AG04449 (cell line): ENCODE data around the gene RAB36.

Experiments used
- CTCF ChIA-PET: fragments of 350-600 bp; formaldehyde crosslinking; extraction: SDS; loops from one replicate; lab custom pipeline; 2021; ENCODE audit warnings: antibody characterized with exemption; lab: Yijun Ruan, JAX
- POLR2A ChIA-PET: fragments of 400-600, 350-600 bp; formaldehyde crosslinking; extraction: SDS; loops from one replicate; lab custom pipeline; 2020; ENCODE audit warnings: antibody characterized with exemption, inconsistent platforms; lab: Yijun Ruan, JAX
- DNase-seq: peaks from one replicate; pipeline ENCODE4 v3.0.0-alpha.2; 2010; ENCODE audit warnings: low read depth, low spot score
- H3K4me3 ChIP-seq: 2 replicates; pipeline ENCODE4 v1.5.1; 2011; ENCODE audit warnings: low read depth, mild to moderate bottlenecking, control low read depth, low read length
- TF ChIP-seq, protein P1 (sequence below): IDR thresholded peaks from one replicate; pipeline ENCODE4 v1.5.1; 2011; ENCODE audit warnings: mild to moderate bottlenecking, moderate library complexity, low read length, control low read depth, inconsistent platforms; ENCODE audit not compliant: insufficient read depth; ENCODE audit errors: missing control alignments

RAB36 gene

DNA sequence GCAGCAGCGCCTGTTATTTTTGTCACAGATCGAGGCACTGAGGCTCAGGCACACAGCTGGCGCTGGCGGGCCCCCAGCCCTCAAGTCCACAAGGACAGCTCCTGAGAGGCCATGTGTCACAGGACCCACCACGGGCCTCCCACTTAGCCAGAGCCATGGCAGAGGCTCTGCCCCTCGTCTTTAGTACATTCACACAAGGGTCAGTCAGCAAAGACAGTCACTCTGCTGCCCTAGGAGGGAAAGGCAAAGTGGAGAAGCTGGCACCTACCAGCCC lies 45.8 kb upstream of the RAB36 start:
- TF ChIP-seq, protein P1, sequence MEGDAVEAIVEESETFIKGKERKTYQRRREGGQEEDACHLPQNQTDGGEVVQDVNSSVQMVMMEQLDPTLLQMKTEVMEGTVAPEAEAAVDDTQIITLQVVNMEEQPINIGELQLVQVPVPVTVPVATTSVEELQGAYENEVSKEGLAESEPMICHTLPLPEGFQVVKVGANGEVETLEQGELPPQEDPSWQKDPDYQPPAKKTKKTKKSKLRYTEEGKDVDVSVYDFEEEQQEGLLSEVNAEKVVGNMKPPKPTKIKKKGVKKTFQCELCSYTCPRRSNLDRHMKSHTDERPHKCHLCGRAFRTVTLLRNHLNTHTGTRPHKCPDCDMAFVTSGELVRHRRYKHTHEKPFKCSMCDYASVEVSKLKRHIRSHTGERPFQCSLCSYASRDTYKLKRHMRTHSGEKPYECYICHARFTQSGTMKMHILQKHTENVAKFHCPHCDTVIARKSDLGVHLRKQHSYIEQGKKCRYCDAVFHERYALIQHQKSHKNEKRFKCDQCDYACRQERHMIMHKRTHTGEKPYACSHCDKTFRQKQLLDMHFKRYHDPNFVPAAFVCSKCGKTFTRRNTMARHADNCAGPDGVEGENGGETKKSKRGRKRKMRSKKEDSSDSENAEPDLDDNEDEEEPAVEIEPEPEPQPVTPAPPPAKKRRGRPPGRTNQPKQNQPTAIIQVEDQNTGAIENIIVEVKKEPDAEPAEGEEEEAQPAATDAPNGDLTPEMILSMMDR: no peak
- CTCF ChIA-PET: interaction anchor here (1.1 to 1.7 kb wide), 2 partner anchors 30 to 140 kb away, joined by 3 to 6 read pairs; no protein-coding TSS in a partner anchor
- POLR2A ChIA-PET: no interaction called here
- DNase-seq: no peak
- no peak overlapping the region for H3K4me3 ChIP-seq

DNA sequence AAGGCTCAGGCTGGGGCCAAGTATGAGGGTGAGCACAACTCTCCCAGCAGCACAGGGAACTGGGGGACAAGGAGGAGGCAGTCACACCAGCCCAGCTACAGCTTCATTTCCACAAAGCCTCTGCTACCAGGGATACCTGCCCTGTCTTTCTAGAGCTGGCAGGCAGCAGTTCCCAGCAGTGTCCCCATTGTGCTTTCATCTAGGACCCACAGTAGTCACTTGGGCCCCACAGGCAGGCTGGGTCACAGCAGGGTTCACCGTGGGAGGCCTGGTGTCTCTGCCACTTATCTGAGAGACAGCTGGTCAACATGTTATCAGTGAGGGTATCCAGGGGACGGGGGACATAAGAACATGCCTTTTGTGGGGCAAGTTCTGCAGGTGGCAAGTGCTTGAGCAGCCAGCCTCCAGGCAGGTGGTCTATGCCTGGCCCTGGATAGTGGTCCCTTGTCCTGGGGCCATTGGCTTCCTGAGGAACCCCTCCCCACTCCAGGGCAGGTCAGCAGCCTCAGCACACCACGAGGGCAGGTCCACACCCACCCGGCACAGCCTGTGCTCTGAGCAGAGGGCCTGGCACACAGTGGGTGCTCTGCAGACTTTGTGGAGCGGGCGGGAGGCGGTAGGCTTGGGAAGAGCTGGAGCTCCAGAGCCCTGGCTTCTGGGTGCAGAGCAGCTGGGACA lies 45.0 kb upstream of the RAB36 start:
- POLR2A ChIA-PET: no interaction called here
- no peak overlapping the region for H3K4me3 ChIP-seq
- DNase-seq: no peak
- CTCF ChIA-PET: interaction anchor here (1.1 to 1.7 kb wide), 2 partner anchors 30 to 141 kb away, joined by 3 to 6 read pairs; no protein-coding TSS in a partner anchor
- TF ChIP-seq, protein P1: no peak

DNA sequence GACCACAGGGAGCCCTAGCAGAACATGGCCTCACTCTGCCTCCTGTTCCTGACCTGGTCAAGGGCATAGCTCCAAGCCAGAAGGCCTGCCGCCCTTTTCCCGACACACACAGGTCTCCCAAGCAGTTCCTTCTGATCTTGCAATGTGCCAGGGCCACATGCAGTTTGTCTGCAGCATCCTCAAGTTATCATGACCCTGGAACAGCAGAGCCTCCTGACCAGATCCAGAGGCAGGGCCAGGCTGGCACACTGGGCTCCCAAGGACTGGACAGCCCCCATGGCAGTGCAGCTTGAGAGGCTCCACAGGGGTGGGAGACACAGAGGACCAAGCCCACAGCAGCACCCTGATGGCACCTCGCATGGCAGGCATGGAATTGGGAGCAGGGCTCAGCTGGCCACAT lies 43.8 kb upstream of the RAB36 start:
- TF ChIP-seq, protein P1: no peak
- no peak overlapping the region for H3K4me3 ChIP-seq
- POLR2A ChIA-PET: no interaction called here
- no peak for DNase-seq
- CTCF ChIA-PET: no interaction called here

DNA sequence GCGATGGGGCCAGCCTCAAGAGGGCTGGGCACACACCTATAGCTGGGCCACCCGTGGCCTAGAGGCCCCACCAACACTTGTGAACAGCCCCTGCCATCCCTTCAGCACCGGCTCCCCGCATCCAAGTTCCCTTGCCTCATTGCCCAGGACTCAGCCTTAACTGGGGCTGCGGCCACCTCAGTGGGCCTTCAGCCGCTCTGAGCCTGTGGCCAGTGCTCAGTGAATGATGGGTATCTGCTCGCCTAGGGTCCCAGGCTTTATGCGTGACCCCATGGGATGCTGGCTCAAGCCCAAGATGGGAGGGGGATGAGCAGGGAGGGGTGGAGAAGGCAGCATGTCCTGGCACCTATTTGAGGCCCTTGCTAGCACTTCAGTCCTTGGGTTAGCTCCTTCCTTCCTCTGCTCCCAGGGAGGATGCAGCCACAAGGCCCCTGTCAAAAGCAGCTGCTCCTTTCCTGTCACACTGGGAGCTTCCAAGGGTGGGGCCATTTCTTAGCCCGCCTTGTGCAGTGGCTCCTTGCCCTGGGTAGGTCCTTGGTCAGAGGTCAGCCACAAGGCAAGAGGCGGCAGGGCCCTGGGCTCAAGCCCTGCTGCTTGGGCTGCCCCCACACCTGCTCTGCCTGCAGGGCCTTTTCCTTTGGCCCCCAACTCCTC lies 43.1 kb upstream of the RAB36 start:
- CTCF ChIA-PET: no interaction called here

DNA sequence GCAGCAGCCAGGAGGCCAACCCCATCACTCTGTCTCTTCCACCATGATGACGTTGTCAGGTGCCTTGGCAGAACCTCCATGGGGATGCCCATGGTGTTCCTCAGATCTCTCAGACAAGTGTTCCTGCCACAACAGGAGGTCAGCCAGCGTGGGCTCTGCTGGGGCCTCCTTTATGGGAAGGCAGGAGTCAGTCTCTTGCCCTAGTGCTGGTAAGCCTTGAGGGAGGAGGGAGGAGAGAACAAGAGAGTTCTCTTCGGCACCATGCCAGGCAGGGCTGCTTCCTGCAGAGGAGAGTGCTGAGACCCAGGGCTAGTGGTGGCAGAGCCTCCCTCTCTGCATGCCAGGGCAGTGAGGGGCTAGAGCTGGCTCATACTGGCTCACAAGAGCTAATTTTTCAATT lies 42.5 kb upstream of the RAB36 start:
- ChIA-PET POLR2A (no interaction called here), CTCF (no interaction called here)
- DNase-seq: no peak

More for the DNA sequence above, 43.1 kb upstream of the RAB36 start:
- DNase-seq: no peak
- POLR2A ChIA-PET: no interaction called here
- TF ChIP-seq, protein P1: no peak
- H3K4me3 ChIP-seq: no peak overlapping the region

More for the DNA sequence above, 42.5 kb upstream of the RAB36 start:
- H3K4me3 ChIP-seq: no peak overlapping the region
- TF ChIP-seq, protein P1: no peak
